ENCODE results near the gene TSSK6. TPM values are rescaled to one million over a fixed set of nuclear protein-coding genes. Genes with fewer than 3 reads are reported as not detected.

Gene TSSK6
- total RNA-seq, 1 experiment from 2014 or later = 4.5 TPM

DNA sequence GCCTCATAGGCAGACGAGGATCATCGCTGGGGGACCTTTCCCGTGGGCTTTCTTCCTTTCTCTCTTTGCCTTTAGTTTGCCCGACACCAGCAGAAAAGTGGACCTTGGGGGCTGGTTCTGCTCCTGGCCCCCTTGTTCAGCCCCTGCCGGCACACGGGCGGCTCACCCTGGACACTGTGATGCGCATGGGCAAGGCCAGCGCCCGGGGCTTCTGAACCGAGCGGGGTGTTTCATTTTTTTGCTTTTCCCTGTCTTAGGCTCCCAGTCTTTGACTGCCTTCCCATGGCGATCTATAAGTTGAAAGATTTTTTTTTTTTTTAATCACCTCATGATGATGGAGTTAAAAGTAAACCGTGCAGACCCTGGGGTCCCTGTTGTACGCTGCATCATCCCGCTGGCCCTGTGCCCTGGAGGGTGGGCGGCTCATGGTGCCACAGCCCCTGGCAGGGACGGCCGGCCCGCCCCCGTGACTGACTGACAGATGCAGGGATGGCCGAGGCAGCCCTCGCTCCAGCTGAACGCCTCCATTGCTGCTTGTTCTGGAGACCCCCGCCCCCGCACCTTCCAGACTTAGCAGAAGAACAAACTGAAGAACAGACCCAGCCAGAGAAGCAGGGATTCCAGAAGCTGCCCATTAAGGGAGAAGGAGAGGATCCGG lies 9.6 kb downstream of the TSSK6 start:
- Histone ChIP-seq H3K27ac (ENCODE audit: low read length) (no peak overlapping the region), H3K9me3 (ENCODE audit: low read length) (no peaks in the 10 kb centered on the region), H3K4me2 (ENCODE audit: low read length) (no peak overlapping the region), H3K27me3 (ENCODE audit: low read length) (no peaks in the 10 kb centered on the region), H3K9ac (ENCODE audit: low read length) (no peak overlapping the region), H3K4me1 (ENCODE audit: insufficient read depth, low read length) (no peaks in the 10 kb centered on the region), H2AFZ (ENCODE audit: low read length) (no peak overlapping the region), H4K20me1 (ENCODE audit: low read length) (no peaks in the 10 kb centered on the region), H3K9me2 (replicated peaks; ENCODE audit: low read length) (no peaks in the 10 kb centered on the region), H3K36me3 (ENCODE audit: low read depth, low read length) (peaks cover 25% of the 10 kb centered on the region), H3K79me2 (ENCODE audit: low read length) (no peaks in the 10 kb centered on the region), H3K4me3 (ENCODE audit: low read length) (no peak overlapping the region), H3F3A (ENCODE audit: low read length, unreplicated experiment) (no peaks in the 10 kb centered on the region)
- TF ChIP-seq, protein P1, sequence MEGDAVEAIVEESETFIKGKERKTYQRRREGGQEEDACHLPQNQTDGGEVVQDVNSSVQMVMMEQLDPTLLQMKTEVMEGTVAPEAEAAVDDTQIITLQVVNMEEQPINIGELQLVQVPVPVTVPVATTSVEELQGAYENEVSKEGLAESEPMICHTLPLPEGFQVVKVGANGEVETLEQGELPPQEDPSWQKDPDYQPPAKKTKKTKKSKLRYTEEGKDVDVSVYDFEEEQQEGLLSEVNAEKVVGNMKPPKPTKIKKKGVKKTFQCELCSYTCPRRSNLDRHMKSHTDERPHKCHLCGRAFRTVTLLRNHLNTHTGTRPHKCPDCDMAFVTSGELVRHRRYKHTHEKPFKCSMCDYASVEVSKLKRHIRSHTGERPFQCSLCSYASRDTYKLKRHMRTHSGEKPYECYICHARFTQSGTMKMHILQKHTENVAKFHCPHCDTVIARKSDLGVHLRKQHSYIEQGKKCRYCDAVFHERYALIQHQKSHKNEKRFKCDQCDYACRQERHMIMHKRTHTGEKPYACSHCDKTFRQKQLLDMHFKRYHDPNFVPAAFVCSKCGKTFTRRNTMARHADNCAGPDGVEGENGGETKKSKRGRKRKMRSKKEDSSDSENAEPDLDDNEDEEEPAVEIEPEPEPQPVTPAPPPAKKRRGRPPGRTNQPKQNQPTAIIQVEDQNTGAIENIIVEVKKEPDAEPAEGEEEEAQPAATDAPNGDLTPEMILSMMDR (conservative IDR thresholded peaks at IDR 0.05; ENCODE audit: low read depth, low read length) = no peak
- no peak for TF ChIP-seq EZH2 (IDR thresholded peaks at IDR 0.05; ENCODE audit: low read length, unreplicated experiment)
- TF ChIP-seq EZH2phosphoT487 (IDR thresholded peaks at IDR 0.05; ENCODE audit: borderline replicate concordance, low read length) = no peak
- ChIA-PET CTCF (no interaction called here), POLR2A (ENCODE audit: unreplicated experiment) (no interaction called here)
- DNase-seq = no peak
- no peak for ATAC-seq
- no TSS peak for BruUV-seq (replicated peaks)
- intact Hi-C loops (cut with micrococcal nuclease) = no loop called here

GRCh38 chr19:19504754-19505668 lies 10.3 kb downstream of the TSSK6 start:
- peaks cover 27% of the 10 kb centered on the region for H3K36me3 ChIP-seq (ENCODE audit: low read depth, low read length)
- H3K27ac ChIP-seq (ENCODE audit: low read length) = no peak overlapping the region
- no peak overlapping the region for H3K4me3 ChIP-seq (ENCODE audit: low read length)
- H3K9ac ChIP-seq (ENCODE audit: low read length) = no peak overlapping the region
- intact Hi-C loops (cut with micrococcal nuclease) = no loop called here
- no TSS peak for BruUV-seq (replicated peaks)
- H3K9me2 ChIP-seq (replicated peaks; ENCODE audit: low read length) = no peaks in the 10 kb centered on the region
- POLR2A ChIA-PET (ENCODE audit: unreplicated experiment) = no interaction called here
- CTCF ChIA-PET = no interaction called here
- no peaks in the 10 kb centered on the region for H3K27me3 ChIP-seq (ENCODE audit: low read length)
- H3F3A ChIP-seq (ENCODE audit: low read length, unreplicated experiment) = no peaks in the 10 kb centered on the region
- TF ChIP-seq, protein P1 (conservative IDR thresholded peaks at IDR 0.05; ENCODE audit: low read depth, low read length) = no peak
- TF ChIP-seq EZH2 (IDR thresholded peaks at IDR 0.05; ENCODE audit: low read length, unreplicated experiment) (no peak), EZH2phosphoT487 (IDR thresholded peaks at IDR 0.05; ENCODE audit: borderline replicate concordance, low read length) (no peak)
- no peaks in the 10 kb centered on the region for H3K4me1 ChIP-seq (ENCODE audit: insufficient read depth, low read length)
- no peaks in the 10 kb centered on the region for H3K79me2 ChIP-seq (ENCODE audit: low read length)
- no peaks in the 10 kb centered on the region for H3K9me3 ChIP-seq (ENCODE audit: low read length)
- H4K20me1 ChIP-seq (ENCODE audit: low read length) = no peaks in the 10 kb centered on the region
- H2AFZ ChIP-seq (ENCODE audit: low read length) = no peak overlapping the region
- DNase-seq = no peak
- ATAC-seq = no peak
- H3K4me2 ChIP-seq (ENCODE audit: low read length) = no peak overlapping the region

All from PC-3 (cell line).